ENCODE results near the gene UCP2. TPM values are rescaled to one million over a fixed set of nuclear protein-coding genes. Genes with fewer than 3 reads are reported as not detected.

Gene UCP2
- total RNA-seq, 2 experiments from 2014 or later = 199 to 288 TPM

- ATAC-seq (no peak), DNase-seq (no peak)
- Mint-ChIP-seq H3K27ac (peak overlapping the region; percentile 97), H3K27me3 (no peaks in the 10 kb centered on the region), H3K36me3 (peaks cover 58% of the 10 kb centered on the region), H3K4me1 (peaks cover 64% of the 10 kb centered on the region), H3K9me3 (ENCODE audit: low read depth) (no peaks in the 10 kb centered on the region), H3K4me3 (peak overlapping the region; percentile 93)
- CTCF ChIA-PET = interaction anchor here (1.1 to 3.0 kb wide), 5 partner anchors 11 to 190 kb away, joined by 3 to 13 read pairs (median 4); partner anchors contain the start of genes C2CD3 and PPME1
These were observed 1.4 kb downstream of the UCP2 start for GRCh38 chr11:73981051-73981805.

GRCh38 chr11:73980001-73980961 lies 2.4 kb downstream of the UCP2 start:
- peaks cover 66% of the 10 kb centered on the region for H3K36me3 Mint-ChIP-seq

GRCh38 chr11:73978576-73979086 lies 4.0 kb downstream of the UCP2 start:
- H3K9me3 Mint-ChIP-seq (ENCODE audit: low read depth) = no peaks in the 10 kb centered on the region
- H3K4me1 Mint-ChIP-seq = peaks cover 71% of the 10 kb centered on the region
- H3K27me3 Mint-ChIP-seq = no peaks in the 10 kb centered on the region
- CTCF ChIA-PET = interaction anchor here (1.0 to 3.0 kb wide), 2 partner anchors 16 to 27 kb away, joined by 3 to 13 read pairs; no protein-coding TSS in a partner anchor
- DNase-seq (no peak), ATAC-seq (no peak)
- peak overlapping the region; percentile 55 for H3K4me3 Mint-ChIP-seq
- peaks cover 81% of the 10 kb centered on the region for H3K36me3 Mint-ChIP-seq
- H3K27ac Mint-ChIP-seq = peak overlapping the region; percentile 97

More at GRCh38 chr11:73980001-73980961, 2.4 kb downstream of the UCP2 start:
- peak overlapping the region; percentile 97 for H3K27ac Mint-ChIP-seq
- CTCF ChIA-PET = interaction anchor here (0.8 to 3.0 kb wide), 11 partner anchors 8 to 276 kb away, joined by 3 to 13 read pairs (median 7); partner anchors contain the start of genes C2CD3 and PPME1
- no peaks in the 10 kb centered on the region for H3K27me3 Mint-ChIP-seq
- DNase-seq (peak; percentile 92), ATAC-seq (peak; percentile 43)
- peaks cover 66% of the 10 kb centered on the region for H3K4me1 Mint-ChIP-seq
- no peaks in the 10 kb centered on the region for H3K9me3 Mint-ChIP-seq (ENCODE audit: low read depth)
- H3K4me3 Mint-ChIP-seq = peak overlapping the region; percentile 93

- Mint-ChIP-seq H3K36me3 (peaks cover 82% of the 10 kb centered on the region), H3K4me3 (no peak overlapping the region), H3K9me3 (ENCODE audit: low read depth) (no peaks in the 10 kb centered on the region), H3K27me3 (no peaks in the 10 kb centered on the region), H3K27ac (peak overlapping the region; percentile 64), H3K4me1 (peaks cover 74% of the 10 kb centered on the region)
- no peak for DNase-seq
- ATAC-seq = no peak
- CTCF ChIA-PET = no interaction called here
These were observed 4.7 kb downstream of the UCP2 start for GRCh38 chr11:73977856-73978519.

- CTCF ChIA-PET = interaction anchor here (0.8 to 1.1 kb wide), 2 partner anchors 13 to 21 kb away, joined by 3 read pairs; no protein-coding TSS in a partner anchor
- H3K27ac Mint-ChIP-seq = peak overlapping the region; percentile 59
- DNase-seq (no peak), ATAC-seq (no peak)
- no peaks in the 10 kb centered on the region for H3K9me3 Mint-ChIP-seq (ENCODE audit: low read depth)
- H3K27me3 Mint-ChIP-seq = no peaks in the 10 kb centered on the region
- H3K36me3 Mint-ChIP-seq = peaks cover 73% of the 10 kb centered on the region
- H3K4me1 Mint-ChIP-seq = peaks cover 80% of the 10 kb centered on the region
- no peak overlapping the region for H3K4me3 Mint-ChIP-seq
These were observed 6.0 kb downstream of the UCP2 start for GRCh38 chr11:73976451-73977151.

GRCh38 chr11:73975479-73975757 lies 7.2 kb downstream of the UCP2 start:
- CTCF ChIA-PET = interaction anchor here (0.8 to 1.1 kb wide), 2 partner anchors 11 to 22 kb away, joined by 3 read pairs; no protein-coding TSS in a partner anchor
- no peak for DNase-seq
- peak overlapping the region; percentile 18 for H3K27ac Mint-ChIP-seq
- H3K36me3 Mint-ChIP-seq = peaks cover 61% of the 10 kb centered on the region
- no peaks in the 10 kb centered on the region for H3K27me3 Mint-ChIP-seq
- H3K4me3 Mint-ChIP-seq = no peak overlapping the region
- no peaks in the 10 kb centered on the region for H3K9me3 Mint-ChIP-seq (ENCODE audit: low read depth)
- peaks cover 79% of the 10 kb centered on the region for H3K4me1 Mint-ChIP-seq
- ATAC-seq = no peak

GRCh38 chr11:73974604-73975478 lies 7.8 kb downstream of the UCP2 start:
- no peaks in the 10 kb centered on the region for H3K9me3 Mint-ChIP-seq (ENCODE audit: low read depth)
- H3K36me3 Mint-ChIP-seq = peaks cover 57% of the 10 kb centered on the region
- peaks cover 79% of the 10 kb centered on the region for H3K4me1 Mint-ChIP-seq
- ATAC-seq = no peak
- DNase-seq = no peak
- peak overlapping the region; percentile 14 for H3K4me3 Mint-ChIP-seq
- no peaks in the 10 kb centered on the region for H3K27me3 Mint-ChIP-seq
- H3K27ac Mint-ChIP-seq = peak overlapping the region; percentile 82
- CTCF ChIA-PET = interaction anchor here (0.6 to 1.5 kb wide), 5 partner anchors 7 to 57 kb away, joined by 3 to 4 read pairs (median 3); partner anchors contain the start of gene UCP2

- Mint-ChIP-seq H3K27ac (peak overlapping the region; percentile 82), H3K4me1 (peaks cover 71% of the 10 kb centered on the region), H3K4me3 (no peak overlapping the region), H3K27me3 (no peaks in the 10 kb centered on the region), H3K9me3 (ENCODE audit: low read depth) (no peaks in the 10 kb centered on the region), H3K36me3 (peaks cover 39% of the 10 kb centered on the region)
- DNase-seq (no peak), ATAC-seq (no peak)
- CTCF ChIA-PET = interaction anchor here (0.6 to 2.0 kb wide), 4 partner anchors 9 to 1354 kb away, joined by 3 to 6 read pairs (median 5); no protein-coding TSS in a partner anchor
These were observed 9.8 kb downstream of the UCP2 start for GRCh38 chr11:73972620-73973449.

GRCh38 chr11:73972187-73972586 lies 10.5 kb downstream of the UCP2 start:
- H3K27ac Mint-ChIP-seq = peak overlapping the region; percentile 45
- peaks cover 33% of the 10 kb centered on the region for H3K36me3 Mint-ChIP-seq
- peaks cover 66% of the 10 kb centered on the region for H3K4me1 Mint-ChIP-seq
- CTCF ChIA-PET = interaction anchor here (1.4 to 2.0 kb wide), 2 partner anchors 9 to 33 kb away, joined by 6 read pairs; no protein-coding TSS in a partner anchor
- H3K9me3 Mint-ChIP-seq (ENCODE audit: low read depth) = no peaks in the 10 kb centered on the region
- H3K27me3 Mint-ChIP-seq = no peaks in the 10 kb centered on the region
- ATAC-seq (no peak), DNase-seq (no peak)
- no peak overlapping the region for H3K4me3 Mint-ChIP-seq

- H3K9me3 Mint-ChIP-seq (ENCODE audit: low read depth) = no peaks in the 10 kb centered on the region
- ATAC-seq (no peak), DNase-seq (no peak)
- no peak overlapping the region for H3K4me3 Mint-ChIP-seq
- H3K27me3 Mint-ChIP-seq = no peaks in the 10 kb centered on the region
- CTCF ChIA-PET = interaction anchor here (1.2 to 2.6 kb wide), 3 partner anchors 9 to 200 kb away, joined by 3 to 9 read pairs (median 6); partner anchors contain the start of genes C2CD3 and PPME1
- H3K36me3 Mint-ChIP-seq = peaks cover 25% of the 10 kb centered on the region
- H3K27ac Mint-ChIP-seq = peak overlapping the region; percentile 59
- H3K4me1 Mint-ChIP-seq = peaks cover 56% of the 10 kb centered on the region
These were observed 11.4 kb downstream of the UCP2 start for GRCh38 chr11:73971175-73971719.
